K562 (cell line): Measurements from ENCODE around the gene LLGL1. TPM values are rescaled to one million over a fixed set of nuclear protein-coding genes. Genes with fewer than 3 reads are reported as not detected.

Experiments used
- ATF3 ChIP-seq, 2 experiments: fragments of 450-650 bp in 1 of 2; sonication (generic) in 1 of 2; formaldehyde crosslinking in 1 of 2; IDR thresholded peaks in 1 of 2; conservative IDR thresholded peaks in 1 of 2; 2 replicates each; pipeline versions ENCODE4 v1.6.1 to v1.8.1; 2016 to 2023; ENCODE audit warnings: mild to moderate bottlenecking in 2 of 2, moderate library complexity in 2 of 2, inconsistent platforms in 1 of 2, missing genetic modification reagents in 1 of 2
- RAD21 ChIP-seq, 2 experiments: fragments of 250-450 bp in 1 of 2; fragments of 450-650 bp in 1 of 2; sonication (Bioruptor Pico) in 1 of 2; formaldehyde crosslinking in 1 of 2; IDR thresholded peaks in 1 of 2; conservative IDR thresholded peaks in 1 of 2; 2 replicates each; pipeline versions ENCODE4 v1.4.0 to v1.8.0; 2020 to 2022; ENCODE audit warnings: mild to moderate bottlenecking in 2 of 2, moderate library complexity in 1 of 2
- UBTF ChIP-seq, 2 experiments: IDR thresholded peaks; 2 replicates each; pipeline ENCODE4 v1.6.1; 2012; ENCODE audit warnings: improper control_type of control experiment in 2 of 2, low read depth in 2 of 2, low read length in 2 of 2, borderline replicate concordance in 1 of 2
- ZBTB5 ChIP-seq: fragments of 450-650 bp; IDR thresholded peaks from 2 replicates; pipeline ENCODE4 v1.6.1; 2017; ENCODE audit warnings: antibody characterized with exemption
- ZNF311 ChIP-seq: fragments of 250-450 bp; sonication (Bioruptor Pico); IDR thresholded peaks from 2 replicates; pipeline ENCODE4 v1.4.0; 2020; ENCODE audit warnings: mild to moderate bottlenecking, moderate library complexity
- polyA plus RNA-seq, 8 experiments: library from polyadenylated mRNA; depleted of rRNA in 4 of 8; stranded (reverse) in 5 of 8; unstranded in 3 of 8; fragments of >200 nt; fragmentation: Nextera tagmentation in 2 of 8; fragmentation: Illumina TruSeq in 1 of 8; extraction: Ambion mirVana in 2 of 8; extraction: Trizol in 1 of 8; gene quantifications; 2 replicates each; pipeline versions ENCODE4 v1.2.1 to v1.2.3, GENCODE V29; 2011 to 2014; ENCODE audit warnings: inconsistent platforms in 1 of 8, missing spikeins in 1 of 8
- total RNA-seq, 7 experiments: library from RNA; depleted of rRNA in 6 of 7; stranded (reverse); fragments of >200 nt in 6 of 7; fragmentation: Illumina TruSeq in 2 of 7; extraction: Trizol in 2 of 7; gene quantifications; 2 replicates each; pipeline versions ENCODE4 v1.2.1 to v1.2.3, GENCODE V29; 2011 to 2021; ENCODE audit warnings: low replicate concordance in 1 of 7
- TF ChIP-seq, protein P1 (sequence below): fragments of 200-600 bp; sonication (generic); IDR thresholded peaks from one replicate; pipeline ENCODE4 v1.6.1; 2012; ENCODE audit warnings: mild to moderate bottlenecking, low read depth, low read length, inconsistent platforms
- TF ChIP-seq, protein P2 (sequence below): fragments of 450-650 bp; IDR thresholded peaks from 2 replicates; pipeline ENCODE4 v1.6.1; 2018; ENCODE audit warnings: mild to moderate bottlenecking, low read depth; ENCODE audit not compliant: partially characterized antibody

LLGL1 gene
- total and polyA plus RNA-seq, 9 of the 15 experiments (the other 6 are each of a cell fraction or from before 2014, with no cell fraction given) = 0.11 to 12.9 (median 5.3) TPM; not detected in 1

GRCh38 chr17:18257982-18258355 lies 32.5 kb downstream of the LLGL1 start (continued):
- TF ChIP-seq, protein P1, sequence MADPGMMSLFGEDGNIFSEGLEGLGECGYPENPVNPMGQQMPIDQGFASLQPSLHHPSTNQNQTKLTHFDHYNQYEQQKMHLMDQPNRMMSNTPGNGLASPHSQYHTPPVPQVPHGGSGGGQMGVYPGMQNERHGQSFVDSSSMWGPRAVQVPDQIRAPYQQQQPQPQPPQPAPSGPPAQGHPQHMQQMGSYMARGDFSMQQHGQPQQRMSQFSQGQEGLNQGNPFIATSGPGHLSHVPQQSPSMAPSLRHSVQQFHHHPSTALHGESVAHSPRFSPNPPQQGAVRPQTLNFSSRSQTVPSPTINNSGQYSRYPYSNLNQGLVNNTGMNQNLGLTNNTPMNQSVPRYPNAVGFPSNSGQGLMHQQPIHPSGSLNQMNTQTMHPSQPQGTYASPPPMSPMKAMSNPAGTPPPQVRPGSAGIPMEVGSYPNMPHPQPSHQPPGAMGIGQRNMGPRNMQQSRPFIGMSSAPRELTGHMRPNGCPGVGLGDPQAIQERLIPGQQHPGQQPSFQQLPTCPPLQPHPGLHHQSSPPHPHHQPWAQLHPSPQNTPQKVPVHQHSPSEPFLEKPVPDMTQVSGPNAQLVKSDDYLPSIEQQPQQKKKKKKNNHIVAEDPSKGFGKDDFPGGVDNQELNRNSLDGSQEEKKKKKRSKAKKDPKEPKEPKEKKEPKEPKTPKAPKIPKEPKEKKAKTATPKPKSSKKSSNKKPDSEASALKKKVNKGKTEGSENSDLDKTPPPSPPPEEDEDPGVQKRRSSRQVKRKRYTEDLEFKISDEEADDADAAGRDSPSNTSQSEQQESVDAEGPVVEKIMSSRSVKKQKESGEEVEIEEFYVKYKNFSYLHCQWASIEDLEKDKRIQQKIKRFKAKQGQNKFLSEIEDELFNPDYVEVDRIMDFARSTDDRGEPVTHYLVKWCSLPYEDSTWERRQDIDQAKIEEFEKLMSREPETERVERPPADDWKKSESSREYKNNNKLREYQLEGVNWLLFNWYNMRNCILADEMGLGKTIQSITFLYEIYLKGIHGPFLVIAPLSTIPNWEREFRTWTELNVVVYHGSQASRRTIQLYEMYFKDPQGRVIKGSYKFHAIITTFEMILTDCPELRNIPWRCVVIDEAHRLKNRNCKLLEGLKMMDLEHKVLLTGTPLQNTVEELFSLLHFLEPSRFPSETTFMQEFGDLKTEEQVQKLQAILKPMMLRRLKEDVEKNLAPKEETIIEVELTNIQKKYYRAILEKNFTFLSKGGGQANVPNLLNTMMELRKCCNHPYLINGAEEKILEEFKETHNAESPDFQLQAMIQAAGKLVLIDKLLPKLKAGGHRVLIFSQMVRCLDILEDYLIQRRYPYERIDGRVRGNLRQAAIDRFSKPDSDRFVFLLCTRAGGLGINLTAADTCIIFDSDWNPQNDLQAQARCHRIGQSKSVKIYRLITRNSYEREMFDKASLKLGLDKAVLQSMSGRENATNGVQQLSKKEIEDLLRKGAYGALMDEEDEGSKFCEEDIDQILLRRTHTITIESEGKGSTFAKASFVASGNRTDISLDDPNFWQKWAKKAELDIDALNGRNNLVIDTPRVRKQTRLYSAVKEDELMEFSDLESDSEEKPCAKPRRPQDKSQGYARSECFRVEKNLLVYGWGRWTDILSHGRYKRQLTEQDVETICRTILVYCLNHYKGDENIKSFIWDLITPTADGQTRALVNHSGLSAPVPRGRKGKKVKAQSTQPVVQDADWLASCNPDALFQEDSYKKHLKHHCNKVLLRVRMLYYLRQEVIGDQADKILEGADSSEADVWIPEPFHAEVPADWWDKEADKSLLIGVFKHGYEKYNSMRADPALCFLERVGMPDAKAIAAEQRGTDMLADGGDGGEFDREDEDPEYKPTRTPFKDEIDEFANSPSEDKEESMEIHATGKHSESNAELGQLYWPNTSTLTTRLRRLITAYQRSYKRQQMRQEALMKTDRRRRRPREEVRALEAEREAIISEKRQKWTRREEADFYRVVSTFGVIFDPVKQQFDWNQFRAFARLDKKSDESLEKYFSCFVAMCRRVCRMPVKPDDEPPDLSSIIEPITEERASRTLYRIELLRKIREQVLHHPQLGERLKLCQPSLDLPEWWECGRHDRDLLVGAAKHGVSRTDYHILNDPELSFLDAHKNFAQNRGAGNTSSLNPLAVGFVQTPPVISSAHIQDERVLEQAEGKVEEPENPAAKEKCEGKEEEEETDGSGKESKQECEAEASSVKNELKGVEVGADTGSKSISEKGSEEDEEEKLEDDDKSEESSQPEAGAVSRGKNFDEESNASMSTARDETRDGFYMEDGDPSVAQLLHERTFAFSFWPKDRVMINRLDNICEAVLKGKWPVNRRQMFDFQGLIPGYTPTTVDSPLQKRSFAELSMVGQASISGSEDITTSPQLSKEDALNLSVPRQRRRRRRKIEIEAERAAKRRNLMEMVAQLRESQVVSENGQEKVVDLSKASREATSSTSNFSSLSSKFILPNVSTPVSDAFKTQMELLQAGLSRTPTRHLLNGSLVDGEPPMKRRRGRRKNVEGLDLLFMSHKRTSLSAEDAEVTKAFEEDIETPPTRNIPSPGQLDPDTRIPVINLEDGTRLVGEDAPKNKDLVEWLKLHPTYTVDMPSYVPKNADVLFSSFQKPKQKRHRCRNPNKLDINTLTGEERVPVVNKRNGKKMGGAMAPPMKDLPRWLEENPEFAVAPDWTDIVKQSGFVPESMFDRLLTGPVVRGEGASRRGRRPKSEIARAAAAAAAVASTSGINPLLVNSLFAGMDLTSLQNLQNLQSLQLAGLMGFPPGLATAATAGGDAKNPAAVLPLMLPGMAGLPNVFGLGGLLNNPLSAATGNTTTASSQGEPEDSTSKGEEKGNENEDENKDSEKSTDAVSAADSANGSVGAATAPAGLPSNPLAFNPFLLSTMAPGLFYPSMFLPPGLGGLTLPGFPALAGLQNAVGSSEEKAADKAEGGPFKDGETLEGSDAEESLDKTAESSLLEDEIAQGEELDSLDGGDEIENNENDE = no peak
- TF ChIP-seq ZBTB5 = no peak
- TF ChIP-seq ZNF311 (CRISPR knock-in tag) = no peak
- TF ChIP-seq ATF3 (IDR thresholded peaks at IDR 0.05) = 0 out of 2 replicates have a peak, but pooled peaks have one; percentile 30
- no peak for TF ChIP-seq ATF3 (CRISPR knock-in tag; conservative IDR thresholded peaks at IDR 0.05)
- TF ChIP-seq UBTF (IDR thresholded peaks at IDR 0.05; ENCODE audit: borderline replicate concordance in 1 of 2, low read depth in 2 of 2, low read length in 2 of 2) = no peak
- TF ChIP-seq RAD21 (CRISPR knock-in tag; conservative IDR thresholded peaks at IDR 0.05 in 1 of 2, IDR thresholded peaks at IDR 0.05 in 1 of 2) = no peak
- TF ChIP-seq, protein P2, sequence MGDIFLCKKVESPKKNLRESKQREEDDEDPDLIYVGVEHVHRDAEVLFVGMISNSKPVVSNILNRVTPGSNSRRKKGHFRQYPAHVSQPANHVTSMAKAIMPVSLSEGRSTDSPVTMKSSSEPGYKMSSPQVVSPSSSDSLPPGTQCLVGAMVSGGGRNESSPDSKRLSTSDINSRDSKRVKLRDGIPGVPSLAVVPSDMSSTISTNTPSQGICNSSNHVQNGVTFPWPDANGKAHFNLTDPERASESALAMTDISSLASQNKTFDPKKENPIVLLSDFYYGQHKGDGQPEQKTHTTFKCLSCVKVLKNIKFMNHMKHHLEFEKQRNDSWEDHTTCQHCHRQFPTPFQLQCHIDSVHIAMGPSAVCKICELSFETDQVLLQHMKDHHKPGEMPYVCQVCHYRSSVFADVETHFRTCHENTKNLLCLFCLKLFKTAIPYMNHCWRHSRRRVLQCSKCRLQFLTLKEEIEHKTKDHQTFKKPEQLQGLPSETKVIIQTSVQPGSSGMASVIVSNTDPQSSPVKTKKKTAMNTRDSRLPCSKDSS = no peak
